Gastrocnemius medialis (tissue), 4 donors: ENCODE data around the gene GPC4. TPM values are rescaled to one million over a fixed set of nuclear protein-coding genes. Genes with fewer than 3 reads are reported as not detected.

Experiments
- ATAC-seq, 2 donors: fragments of 150-250 bp; one replicate each; pipeline ENCODE4 v1.9.1; 2016
- DNase-seq, 2 donors: peaks; one replicate each; pipeline ENCODE4 v3.0.0-alpha.2; 2019
- H3K27ac ChIP-seq, 4 donors: fragments of 200-600 bp; sonication (generic); 1 replicate in 1 of 4; 2 replicates in 3 of 4; pipeline ENCODE4 v1.5.1; 2016 to 2018; ENCODE audit warnings: mild to moderate bottlenecking in 2 of 4, moderate library complexity in 1 of 4
- H3K27me3 ChIP-seq, 3 donors: fragments of 200-600 bp; sonication (generic) in 2 of 3; 1 replicate in 1 of 3; 2 replicates in 2 of 3; pipeline versions ENCODE4 v1.5.1 to v1.6.0; 2016 to 2019; ENCODE audit warnings: mild to moderate bottlenecking in 1 of 3, moderate library complexity in 1 of 3
- H3K36me3 ChIP-seq, 2 donors: fragments of 200-600 bp; sonication (generic) in 1 of 2; one replicate each; pipeline ENCODE4 v1.5.1; 2017 to 2018
- H3K4me1 ChIP-seq, 2 donors: fragments of 200-600 bp; sonication (generic) in 1 of 2; one replicate each; pipeline ENCODE4 v1.5.1; 2016 to 2017; ENCODE audit warnings: mild to moderate bottlenecking in 2 of 2
- H3K4me3 ChIP-seq, 4 donors: fragments of 200-600 bp; sonication (generic) in 3 of 4; 1 replicate in 1 of 4; 2 replicates in 3 of 4; pipeline ENCODE4 v1.5.1; 2016 to 2019; ENCODE audit warnings: mild to moderate bottlenecking in 2 of 4
- H3K9me3 ChIP-seq, 3 donors: fragments of 200-600 bp; sonication (generic) in 2 of 3; 1 replicate in 1 of 3; 2 replicates in 2 of 3; pipeline ENCODE4 v1.5.1; 2016 to 2019
- CTCF ChIP-seq, 5 experiments: fragments of 450-650 bp in 3 of 5; fragments of 200-600 bp in 2 of 5; sonication (generic) in 2 of 5; IDR thresholded peaks in 4 of 5; conservative IDR thresholded peaks in 1 of 5; 1 replicate in 4 of 5; 2 replicates in 1 of 5; pipeline ENCODE4 v1.5.1; 2016 to 2019; ENCODE audit warnings: antibody characterized with exemption in 5 of 5, mild to moderate bottlenecking in 3 of 5, moderate library complexity in 3 of 5
- POLR2A ChIP-seq, 2 donors: fragments of 450-650 bp; IDR thresholded peaks; one replicate each; pipeline ENCODE4 v1.6.1; 2017; ENCODE audit warnings: antibody characterized with exemption in 2 of 2, mild to moderate bottlenecking in 2 of 2, moderate library complexity in 2 of 2
- in situ Hi-C, 4 donors: fragments of 200-750 bp; cut with MboI; loops; one replicate each; pipeline versions ENCODE4 v1.15.0 to v1.8.0; 2017; ENCODE audit warnings: low sequenced_read_pairs in 4 of 4
- intact Hi-C: fragments of 100-400 bp; cut with DNase I; formaldehyde crosslinking; loops from one replicate; pipeline ENCODE4 v1.15.1; 2023; ENCODE audit warnings: low total_unique reads
- total RNA-seq, 4 donors: library from RNA; depleted of rRNA; stranded (reverse); fragments of >200 nt; gene quantifications; one replicate each; pipeline versions ENCODE4 v1.1.0 to v1.2.3, GENCODE V29; 2016

The GPC4 gene
- total RNA-seq, 4 donors from 2014 or later, result 3.1 to 14.9 (median 9.6) TPM

- DNase-seq (no peak), ATAC-seq (no peak)
- Histone ChIP-seq H3K4me1 (peaks cover 0 to 3% of the 10 kb centered on the region in 2 donors), H3K4me3 (no peak overlapping the region), H3K27ac (no peak overlapping the region), H3K9me3 (no peaks in the 10 kb centered on the region), H3K27me3 (no peaks in the 10 kb centered on the region), H3K36me3 (no peaks in the 10 kb centered on the region)
- TF ChIP-seq CTCF (IDR thresholded peaks at IDR 0.05 in 4 of 5, conservative IDR thresholded peaks at IDR 0.05 in 1 of 5), result no peak
- TF ChIP-seq POLR2A (IDR thresholded peaks at IDR 0.05), result no peak
- intact Hi-C loops (loop anchor here (5.0 to 10.0 kb wide), 2 partner anchors 38 to 134 kb away; no protein-coding TSS in a partner anchor), in situ Hi-C loops (no loop called here)
Measured at GRCh38 chrX:133410550-133410949, 4.7 kb downstream of the GPC4 start.

GRCh38 chrX:133405498-133406185, 9.6 kb downstream of the GPC4 start:
- DNase-seq (no peak), ATAC-seq (no peak)
- no peaks in the 10 kb centered on the region for H3K36me3 ChIP-seq
- no peak overlapping the region for H3K27ac ChIP-seq
- intact Hi-C loops (no loop called here), in situ Hi-C loops (no loop called here)
- H3K4me1 ChIP-seq, result peaks cover 4 to 6% of the 10 kb centered on the region in 2 donors
- H3K4me3 ChIP-seq, result no peak overlapping the region
- no peaks in the 10 kb centered on the region for H3K9me3 ChIP-seq
- H3K27me3 ChIP-seq, result no peaks in the 10 kb centered on the region
- no peak for TF ChIP-seq CTCF (IDR thresholded peaks at IDR 0.05 in 4 of 5, conservative IDR thresholded peaks at IDR 0.05 in 1 of 5)
- TF ChIP-seq POLR2A (IDR thresholded peaks at IDR 0.05), result no peak

GRCh38 chrX:133403984-133404383, 11.3 kb downstream of the GPC4 start:
- no peak for TF ChIP-seq POLR2A (IDR thresholded peaks at IDR 0.05)
- no peak for TF ChIP-seq CTCF (IDR thresholded peaks at IDR 0.05 in 4 of 5, conservative IDR thresholded peaks at IDR 0.05 in 1 of 5)
- Histone ChIP-seq H3K4me1 (peaks cover 4 to 6% of the 10 kb centered on the region in 2 donors), H3K27me3 (no peaks in the 10 kb centered on the region), H3K36me3 (no peaks in the 10 kb centered on the region), H3K4me3 (no peak overlapping the region), H3K9me3 (no peaks in the 10 kb centered on the region), H3K27ac (no peak overlapping the region)
- ATAC-seq (no peak), DNase-seq (no peak)
- in situ Hi-C loops (no loop called here), intact Hi-C loops (no loop called here)

- Histone ChIP-seq H3K4me1 (peaks cover 4 to 6% of the 10 kb centered on the region in 2 donors), H3K4me3 (no peak overlapping the region), H3K27me3 (no peaks in the 10 kb centered on the region), H3K9me3 (no peaks in the 10 kb centered on the region), H3K27ac (no peak overlapping the region), H3K36me3 (no peaks in the 10 kb centered on the region)
- DNase-seq, result no peak
- no peak for TF ChIP-seq POLR2A (IDR thresholded peaks at IDR 0.05)
- TF ChIP-seq CTCF (IDR thresholded peaks at IDR 0.05 in 4 of 5, conservative IDR thresholded peaks at IDR 0.05 in 1 of 5), result no peak
- no peak for ATAC-seq
- in situ Hi-C loops (no loop called here), intact Hi-C loops (no loop called here)
Measured at GRCh38 chrX:133402830-133403625, 12.3 kb downstream of the GPC4 start.
